H9 (cell line): ENCODE measurements around the gene ZNF200. TPM values are rescaled to one million over a fixed set of nuclear protein-coding genes. Genes with fewer than 3 reads are reported as not detected.

Source experiments
- DNase-seq: peaks from one replicate; pipeline ENCODE4 v3.0.0-alpha.2; 2017
- H2AFZ ChIP-seq: one replicate; pipeline ENCODE4 v1.6.1; 2013; ENCODE audit warnings: mild to moderate bottlenecking, low read length, control low read depth, moderate library complexity
- H2AK5ac ChIP-seq: 2 replicates; pipeline ENCODE4 v1.6.1; 2013; ENCODE audit warnings: low read length, control low read depth, mixed read lengths; ENCODE audit not compliant: insufficient read length
- H2BK120ac ChIP-seq: one replicate; pipeline ENCODE4 v1.6.1; 2013; ENCODE audit warnings: low read depth, mild to moderate bottlenecking, low read length, control low read depth, inconsistent platforms; ENCODE audit not compliant: poor library complexity, severe bottlenecking
- H2BK12ac ChIP-seq: 2 replicates; pipeline ENCODE4 v1.6.1; 2013; ENCODE audit warnings: low read length, control low read depth, mixed read lengths, low read depth; ENCODE audit not compliant: insufficient read length
- H2BK15ac ChIP-seq: 2 replicates; pipeline ENCODE4 v1.6.1; 2013; ENCODE audit warnings: low read depth, low read length, control low read depth
- H2BK20ac ChIP-seq: one replicate; pipeline ENCODE4 v1.6.1; 2013; ENCODE audit warnings: low read depth, mild to moderate bottlenecking, low read length, control low read depth, inconsistent platforms; ENCODE audit not compliant: poor library complexity, severe bottlenecking
- H2BK5ac ChIP-seq: 2 replicates; pipeline ENCODE4 v1.6.1; 2013; ENCODE audit warnings: low read length, control low read depth, mixed read lengths; ENCODE audit not compliant: insufficient read length
- H3K14ac ChIP-seq: 2 replicates; pipeline ENCODE4 v1.6.1; 2013; ENCODE audit warnings: low read length, control low read depth; ENCODE audit not compliant: insufficient read depth
- H3K18ac ChIP-seq: 2 replicates; pipeline ENCODE4 v1.6.1; 2013; ENCODE audit warnings: low read depth, mild to moderate bottlenecking, mixed read lengths, low read length, control low read depth; ENCODE audit not compliant: insufficient read length
- H3K23ac ChIP-seq: 2 replicates; pipeline ENCODE4 v1.6.1; 2013; ENCODE audit warnings: low read length, control low read depth, mixed read lengths, low read depth; ENCODE audit not compliant: insufficient read length
- H3K23me2 ChIP-seq: 2 replicates; pipeline ENCODE4 v1.6.1; 2013; ENCODE audit warnings: low read depth, mild to moderate bottlenecking, mixed read lengths, low read length, control low read depth; ENCODE audit not compliant: insufficient read length, poor library complexity, severe bottlenecking
- H3K27ac ChIP-seq: 2 replicates; pipeline ENCODE4 v1.5.1; 2013; ENCODE audit warnings: low read length, control low read depth, mixed read lengths, low read depth; ENCODE audit not compliant: insufficient read length
- H3K27me3 ChIP-seq: 2 replicates; pipeline ENCODE4 v1.6.1; 2013; ENCODE audit warnings: low read length, control low read depth, inconsistent platforms; ENCODE audit not compliant: insufficient read depth
- H3K4ac ChIP-seq: 2 replicates; pipeline ENCODE4 v1.6.1; 2013; ENCODE audit warnings: low read depth, mild to moderate bottlenecking, control low read depth, inconsistent platforms, low read length, moderate library complexity
- H3K4me1 ChIP-seq: 2 replicates; pipeline ENCODE4 v1.6.1; 2013; ENCODE audit warnings: low read length, control low read depth, inconsistent platforms; ENCODE audit not compliant: insufficient read depth
- H3K4me2 ChIP-seq: 2 replicates; pipeline ENCODE4 v1.6.1; 2013; ENCODE audit warnings: low read length, control low read depth, mixed read lengths; ENCODE audit not compliant: insufficient read length, insufficient read depth
- H3K56ac ChIP-seq: 2 replicates; pipeline ENCODE4 v1.6.1; 2013; ENCODE audit warnings: low read depth, mild to moderate bottlenecking, mixed read lengths, low read length, control low read depth; ENCODE audit not compliant: insufficient read length
- H3K79me1 ChIP-seq: 2 replicates; pipeline ENCODE4 v1.6.1; 2013; ENCODE audit warnings: low read depth, mild to moderate bottlenecking, moderate library complexity, low read length, control low read depth, inconsistent platforms; ENCODE audit not compliant: insufficient read depth, poor library complexity, severe bottlenecking
- H3K79me2 ChIP-seq: 2 replicates; pipeline ENCODE4 v1.6.1; 2013; ENCODE audit warnings: low read length, control low read depth, inconsistent platforms; ENCODE audit not compliant: insufficient read depth
- H3K9ac ChIP-seq: 2 replicates; pipeline ENCODE4 v1.6.1; 2013; ENCODE audit warnings: low read length, control low read depth, mixed read lengths; ENCODE audit not compliant: insufficient read length; ENCODE audit errors: extremely low read depth
- H3K9me3 ChIP-seq: one replicate; pipeline ENCODE4 v1.6.1; 2013; ENCODE audit warnings: low read depth, low read length, inconsistent platforms; ENCODE audit not compliant: control insufficient read depth
- H3T11ph ChIP-seq: one replicate; pipeline ENCODE4 v1.6.1; 2013; ENCODE audit warnings: mild to moderate bottlenecking, low read length, control low read depth, inconsistent platforms
- H4K20me1 ChIP-seq: one replicate; pipeline ENCODE4 v1.6.1; 2013; ENCODE audit not compliant: control insufficient read depth, insufficient read length, insufficient read depth
- H4K5ac ChIP-seq: 2 replicates; pipeline ENCODE4 v1.6.1; 2013; ENCODE audit warnings: low read depth, mild to moderate bottlenecking, mixed read lengths, low read length, control low read depth; ENCODE audit not compliant: insufficient read length
- H4K8ac ChIP-seq: replicated peaks from 2 replicates; pipeline ENCODE4 v1.6.1; 2013; ENCODE audit warnings: low read length, control low read depth, mixed read lengths, low read depth; ENCODE audit not compliant: insufficient read length
- H4K91ac ChIP-seq: 2 replicates; pipeline ENCODE4 v1.6.1; 2013; ENCODE audit warnings: low read depth, mild to moderate bottlenecking, moderate library complexity, mixed read lengths, low read length, control low read depth; ENCODE audit not compliant: insufficient read length
- H3K27ac Mint-ChIP-seq, 3 experiments: 2 replicates in 2 of 3; 3 replicates in 1 of 3; pipeline ENCODE4 v1.8.0; 2020 to 2021; ENCODE audit warnings: mixed read lengths in 3 of 3, mild to moderate bottlenecking in 1 of 3, moderate library complexity in 1 of 3
- H3K27me3 Mint-ChIP-seq: 2 replicates; pipeline ENCODE4 v1.8.0; 2021; ENCODE audit warnings: low read depth, mild to moderate bottlenecking, moderate library complexity, mixed read lengths
- H3K36me3 Mint-ChIP-seq, 3 experiments: 2 replicates in 2 of 3; 3 replicates in 1 of 3; pipeline ENCODE4 v1.8.0; 2020 to 2021; ENCODE audit warnings: low read depth in 3 of 3, mixed read lengths in 3 of 3; ENCODE audit not compliant: insufficient read depth in 1 of 3
- H3K4me1 Mint-ChIP-seq, 2 experiments: 2 replicates each; pipeline ENCODE4 v1.8.0; 2020; ENCODE audit warnings: mixed read lengths in 2 of 2
- H3K4me3 Mint-ChIP-seq, 2 experiments: 2 replicates in 1 of 2; 3 replicates in 1 of 2; pipeline ENCODE4 v1.8.0; 2020 to 2021; ENCODE audit warnings: mild to moderate bottlenecking in 2 of 2, mixed read lengths in 2 of 2, moderate library complexity in 1 of 2
- H3K9me3 Mint-ChIP-seq, 2 experiments: 2 replicates in 1 of 2; 3 replicates in 1 of 2; pipeline ENCODE4 v1.8.0; 2020; ENCODE audit warnings: mild to moderate bottlenecking in 2 of 2, mixed read lengths in 2 of 2, moderate library complexity in 1 of 2
- WGBS: extraction: QIAGEN DNeasy Blood & Tissue Kit; methylation state at CpG from one replicate; pipeline ENCODE4 v1.1.7; 2013; ENCODE audit warnings: missing lambda C conversion rate, low lambda C conversion rate, mixed read lengths; ENCODE audit not compliant: insufficient read length; ENCODE audit errors: extremely low coverage; 5-methylcytosine and 5-hydroxymethylcytosine counted together
- total RNA-seq: library from RNA; stranded (reverse); gene quantifications from 2 replicates; pipeline ENCODE4 v1.2.1, GENCODE V29; 2021
- TF ChIP-seq, protein P1 (sequence below): fragments of 200-600 bp; sonication (generic); conservative IDR thresholded peaks from 3 replicates; pipeline ENCODE4 v1.8.0; 2021; ENCODE audit warnings: antibody characterized with exemption, mild to moderate bottlenecking

The ZNF200 gene
- total RNA-seq, 1 experiment from 2014 or later: 14.9 TPM

DNA sequence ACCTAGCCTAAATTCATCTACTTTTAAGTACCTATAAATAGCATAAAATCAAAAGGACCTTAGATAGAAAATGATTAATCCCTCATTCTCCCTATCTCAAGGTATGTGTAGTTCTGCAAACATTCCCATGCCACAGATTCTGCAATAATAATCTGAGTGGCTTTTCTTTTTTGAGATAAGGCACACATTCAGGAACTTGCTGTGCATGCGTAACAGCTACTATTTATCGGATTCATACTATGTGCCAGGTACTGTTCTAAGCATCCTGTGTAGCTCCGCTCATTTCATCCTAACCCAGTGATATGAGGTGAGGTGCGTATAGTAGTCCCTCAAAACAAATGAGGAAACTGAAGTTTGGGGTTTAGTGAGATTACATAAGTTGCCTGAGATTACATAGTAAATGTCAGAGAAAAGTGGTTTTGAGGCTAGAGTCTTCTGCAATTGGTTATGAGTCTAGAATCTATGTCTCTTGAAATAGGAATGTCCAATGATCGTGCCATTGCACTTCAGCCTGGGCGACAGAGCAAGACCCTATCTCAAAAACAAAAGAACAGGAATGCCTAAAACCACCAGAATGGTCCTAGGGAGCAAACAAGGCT is 46.4 kb upstream of the ZNF200 start:
- Histone ChIP-seq H3K79me2 (peaks cover 25% of the 10 kb centered on the region), H2BK5ac (no peak overlapping the region), H3K56ac (no peak overlapping the region), H3K14ac (no peak overlapping the region), H3K27ac (no peak overlapping the region), H3K4ac (no peak overlapping the region), H3T11ph (no peak overlapping the region), H3K4me2 (no peak overlapping the region), H3K4me1 (no peaks in the 10 kb centered on the region), H2BK12ac (no peak overlapping the region), H3K79me1 (peaks cover 12% of the 10 kb centered on the region), H2AK5ac (no peak overlapping the region), H2BK15ac (no peak overlapping the region), H4K91ac (no peak overlapping the region), H3K27me3 (no peaks in the 10 kb centered on the region), H2BK120ac (no peak overlapping the region), H4K8ac (no peak overlapping the region), H2BK20ac (no peak overlapping the region), H3K23me2 (peaks cover 11% of the 10 kb centered on the region), H2AFZ (no peak overlapping the region), H4K20me1 (peaks cover 5% of the 10 kb centered on the region), H3K23ac (no peak overlapping the region), H3K9ac (no peak overlapping the region), H3K18ac (no peak overlapping the region), H4K5ac (no peak overlapping the region), H3K9me3 (peaks cover 3% of the 10 kb centered on the region)
- H3K27ac Mint-ChIP-seq: no peak overlapping the region
- H3K9me3 Mint-ChIP-seq: peaks cover 8 to 21% of the 10 kb centered on the region in 2 experiments
- TF ChIP-seq, protein P1, sequence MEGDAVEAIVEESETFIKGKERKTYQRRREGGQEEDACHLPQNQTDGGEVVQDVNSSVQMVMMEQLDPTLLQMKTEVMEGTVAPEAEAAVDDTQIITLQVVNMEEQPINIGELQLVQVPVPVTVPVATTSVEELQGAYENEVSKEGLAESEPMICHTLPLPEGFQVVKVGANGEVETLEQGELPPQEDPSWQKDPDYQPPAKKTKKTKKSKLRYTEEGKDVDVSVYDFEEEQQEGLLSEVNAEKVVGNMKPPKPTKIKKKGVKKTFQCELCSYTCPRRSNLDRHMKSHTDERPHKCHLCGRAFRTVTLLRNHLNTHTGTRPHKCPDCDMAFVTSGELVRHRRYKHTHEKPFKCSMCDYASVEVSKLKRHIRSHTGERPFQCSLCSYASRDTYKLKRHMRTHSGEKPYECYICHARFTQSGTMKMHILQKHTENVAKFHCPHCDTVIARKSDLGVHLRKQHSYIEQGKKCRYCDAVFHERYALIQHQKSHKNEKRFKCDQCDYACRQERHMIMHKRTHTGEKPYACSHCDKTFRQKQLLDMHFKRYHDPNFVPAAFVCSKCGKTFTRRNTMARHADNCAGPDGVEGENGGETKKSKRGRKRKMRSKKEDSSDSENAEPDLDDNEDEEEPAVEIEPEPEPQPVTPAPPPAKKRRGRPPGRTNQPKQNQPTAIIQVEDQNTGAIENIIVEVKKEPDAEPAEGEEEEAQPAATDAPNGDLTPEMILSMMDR: no peak
- no CpG with 5 or more reads among the region's 6 CpGs for WGBS
- DNase-seq: no peak
- peaks cover 18 to 24% of the 10 kb centered on the region in 2 experiments for H3K4me1 Mint-ChIP-seq
- H3K36me3 Mint-ChIP-seq: peaks cover 22 to 26% (median 25%) of the 10 kb centered on the region in 3 experiments
- H3K27me3 Mint-ChIP-seq: peaks cover 20% of the 10 kb centered on the region
- peak overlapping the region; percentile 96 to 98 for H3K4me3 Mint-ChIP-seq
